Fibroblast of lung (primary cell): Measurements from ENCODE around the gene GDI1. TPM values are rescaled to one million over a fixed set of nuclear protein-coding genes. Genes with fewer than 3 reads are reported as not detected.
"Not testable (repeated sequence)": the region's sequence is repeated elsewhere in the genome, so short reads cannot be mapped to it uniquely, and the experiment has no call there.

Source experiments
- DNase-seq, 2 donors: peaks; one replicate each; pipeline versions ENCODE4 v3.0.0 to v3.0.0-alpha.2; 2010; ENCODE audit warnings: low read depth in 2 of 2
- H2AFZ ChIP-seq: 2 replicates; pipeline ENCODE4 v1.5.1; 2012; ENCODE audit warnings: low read length, control low read depth, inconsistent platforms
- H3K27ac ChIP-seq: 2 replicates; pipeline ENCODE4 v1.5.1; 2011; ENCODE audit warnings: low read length, control low read depth; ENCODE audit not compliant: insufficient read depth
- H3K27me3 ChIP-seq: 2 replicates; pipeline ENCODE4 v1.5.1; 2011; ENCODE audit warnings: mild to moderate bottlenecking, low read length; ENCODE audit not compliant: control insufficient read depth, insufficient read depth
- H3K36me3 ChIP-seq: 2 replicates; pipeline ENCODE4 v1.5.1; 2011; ENCODE audit warnings: low read length; ENCODE audit not compliant: control insufficient read depth, insufficient read depth
- H3K4me1 ChIP-seq: 2 replicates; pipeline ENCODE4 v1.5.1; 2011; ENCODE audit warnings: low read length; ENCODE audit not compliant: control insufficient read depth, insufficient read depth; ENCODE audit errors: extremely low read depth
- H3K4me2 ChIP-seq: 2 replicates; pipeline ENCODE4 v1.5.1; 2011; ENCODE audit warnings: low read length, control low read depth; ENCODE audit not compliant: insufficient read depth; ENCODE audit errors: extremely low read depth
- H3K4me3 ChIP-seq, 4 experiments: fragments of 200-600 bp in 1 of 4; sonication (generic) in 1 of 4; replicated peaks in 1 of 4; 2 replicates each; pipeline ENCODE4 v1.5.1; 2011 to 2016; ENCODE audit warnings: low read length in 4 of 4, low read depth in 3 of 4, mild to moderate bottlenecking in 3 of 4, control low read depth in 2 of 4, inconsistent platforms in 1 of 4, mixed read lengths in 1 of 4; ENCODE audit not compliant: insufficient read depth in 1 of 4; ENCODE audit errors: control extremely low read depth in 1 of 4
- H3K79me2 ChIP-seq: 2 replicates; pipeline ENCODE4 v1.5.1; 2012; ENCODE audit warnings: mild to moderate bottlenecking, low read length, inconsistent platforms; ENCODE audit not compliant: control insufficient read depth, insufficient read depth
- H3K9ac ChIP-seq: 2 replicates; pipeline ENCODE4 v1.5.1; 2011; ENCODE audit warnings: mild to moderate bottlenecking, low read length, control low read depth; ENCODE audit not compliant: insufficient read depth
- H3K9me3 ChIP-seq: 2 replicates; pipeline ENCODE4 v1.5.1; 2012; ENCODE audit warnings: low read depth, low read length; ENCODE audit not compliant: control insufficient read depth, insufficient read depth
- H4K20me1 ChIP-seq: 2 replicates; pipeline ENCODE4 v1.5.1; 2011; ENCODE audit warnings: low read length; ENCODE audit not compliant: control insufficient read depth, insufficient read depth; ENCODE audit errors: extremely low read depth
- EZH2 ChIP-seq: IDR thresholded peaks from 2 replicates; pipeline ENCODE4 v1.5.1; 2012; ENCODE audit warnings: low read length, control low read depth, mild to moderate bottlenecking; ENCODE audit errors: missing control alignments
- polyA minus RNA-seq: library from RNA; depleted of rRNA, polyadenylated mRNA; stranded (reverse); fragments of >200 nt; gene quantifications from 2 replicates; pipeline ENCODE4 v1.2.3, GENCODE V29; 2011; ENCODE audit warnings: low replicate concordance
- polyA plus RNA-seq, 2 donors: library from polyadenylated mRNA; depleted of rRNA in 1 of 2; stranded (reverse) in 1 of 2; unstranded in 1 of 2; fragments of >200 nt; gene quantifications; 2 replicates each; pipeline ENCODE4 v1.2.1, GENCODE V29; 2011 to 2012; ENCODE audit warnings: missing spikeins in 1 of 2
- total RNA-seq: library from RNA; depleted of rRNA; stranded (reverse); fragments of >200 nt; gene quantifications from 2 replicates; pipeline ENCODE4 v1.2.1, GENCODE V29; 2014
- TF ChIP-seq, protein P1 (sequence below), 2 donors: IDR thresholded peaks in 1 of 2; conservative IDR thresholded peaks in 1 of 2; 1 replicate in 1 of 2; 2 replicates in 1 of 2; pipeline ENCODE4 v1.5.1; 2011 to 2012; ENCODE audit warnings: low read length in 2 of 2, control low read depth in 1 of 2, inconsistent platforms in 1 of 2, low read depth in 1 of 2, mild to moderate bottlenecking in 1 of 2

Gene GDI1
- total RNA-seq: 53.2 and 86.5 TPM in 2 replicates
- 134 and 162 TPM in 2 replicates for polyA plus RNA-seq
- 114 and 125 TPM in 2 replicates for polyA plus RNA-seq (2012)
- polyA minus RNA-seq: 242 and 276 TPM in 2 replicates

DNA sequence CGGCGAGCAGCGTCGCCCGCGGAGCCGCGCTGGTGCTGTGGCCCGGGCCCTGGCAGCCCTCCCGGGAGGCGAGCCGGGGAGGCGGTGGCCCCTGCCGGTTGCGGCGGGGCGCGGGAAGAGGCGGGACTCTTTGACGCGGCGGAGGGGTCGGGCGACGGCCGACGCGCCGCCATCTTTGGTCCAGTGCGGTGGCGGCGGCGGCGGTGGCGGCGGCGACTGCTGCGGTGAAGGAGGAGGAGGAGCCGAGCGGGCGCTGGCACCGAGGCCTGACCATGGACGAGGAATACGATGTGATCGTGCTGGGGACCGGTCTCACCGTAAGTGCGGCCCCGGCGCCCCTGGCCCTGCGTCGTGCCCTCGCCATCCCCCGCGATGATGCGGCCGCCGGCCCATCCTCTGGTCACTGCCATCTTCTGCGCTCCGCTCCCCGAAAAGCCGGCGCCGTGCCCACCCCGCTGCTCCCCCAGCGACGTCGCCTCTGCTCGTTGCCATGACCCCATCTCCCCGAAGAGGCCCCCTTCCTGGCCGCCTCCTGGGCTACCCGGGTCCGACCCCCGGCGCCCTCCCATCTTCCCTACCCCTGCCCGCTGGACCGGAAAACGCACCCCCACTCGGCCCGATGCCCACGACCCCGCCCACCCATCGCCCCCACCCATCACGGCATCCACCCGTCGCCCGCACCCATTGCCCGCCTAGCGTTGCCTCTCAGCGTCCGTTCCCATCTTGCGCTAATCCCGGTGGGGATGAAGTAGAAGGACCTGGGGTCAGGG, at the start of gene GDI1:
Gene GDI1, plus strand, starts transcription at position 172 of the 770 bp plus-strand sequence. Its CDS starts 101 bp downstream, at position 273.
- H3K4me2 ChIP-seq: peak within 1 kb of the TSS; percentile 45
- DNase-seq: peak in 1 of 2 donors; percentile 55
- H2AFZ ChIP-seq: no peak within 1 kb of the TSS
- no peaks in the 10 kb centered on the region for H3K27me3 ChIP-seq
- no peaks in the 10 kb centered on the region for H3K4me1 ChIP-seq
- peaks cover 11% of the 10 kb centered on the region for H3K36me3 ChIP-seq
- H3K9ac ChIP-seq: peak within 1 kb of the TSS; percentile 73
- H3K9me3 ChIP-seq: no peaks in the 10 kb centered on the region
- no peak for TF ChIP-seq EZH2
- TF ChIP-seq, protein P1, sequence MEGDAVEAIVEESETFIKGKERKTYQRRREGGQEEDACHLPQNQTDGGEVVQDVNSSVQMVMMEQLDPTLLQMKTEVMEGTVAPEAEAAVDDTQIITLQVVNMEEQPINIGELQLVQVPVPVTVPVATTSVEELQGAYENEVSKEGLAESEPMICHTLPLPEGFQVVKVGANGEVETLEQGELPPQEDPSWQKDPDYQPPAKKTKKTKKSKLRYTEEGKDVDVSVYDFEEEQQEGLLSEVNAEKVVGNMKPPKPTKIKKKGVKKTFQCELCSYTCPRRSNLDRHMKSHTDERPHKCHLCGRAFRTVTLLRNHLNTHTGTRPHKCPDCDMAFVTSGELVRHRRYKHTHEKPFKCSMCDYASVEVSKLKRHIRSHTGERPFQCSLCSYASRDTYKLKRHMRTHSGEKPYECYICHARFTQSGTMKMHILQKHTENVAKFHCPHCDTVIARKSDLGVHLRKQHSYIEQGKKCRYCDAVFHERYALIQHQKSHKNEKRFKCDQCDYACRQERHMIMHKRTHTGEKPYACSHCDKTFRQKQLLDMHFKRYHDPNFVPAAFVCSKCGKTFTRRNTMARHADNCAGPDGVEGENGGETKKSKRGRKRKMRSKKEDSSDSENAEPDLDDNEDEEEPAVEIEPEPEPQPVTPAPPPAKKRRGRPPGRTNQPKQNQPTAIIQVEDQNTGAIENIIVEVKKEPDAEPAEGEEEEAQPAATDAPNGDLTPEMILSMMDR (conservative IDR thresholded peaks at IDR 0.05 in 1 of 2, IDR thresholded peaks at IDR 0.05 in 1 of 2; ENCODE audit: low read depth in 1 of 2, low read length in 2 of 2): no peak
- H3K79me2 ChIP-seq: peaks cover 41% of the 10 kb centered on the region
- no peaks in the 10 kb centered on the region for H4K20me1 ChIP-seq
- H3K4me3 ChIP-seq: peak within 1 kb of the TSS; percentile 55 to 80 (median 68)
- peak within 1 kb of the TSS; percentile 65 for H3K27ac ChIP-seq

DNA sequence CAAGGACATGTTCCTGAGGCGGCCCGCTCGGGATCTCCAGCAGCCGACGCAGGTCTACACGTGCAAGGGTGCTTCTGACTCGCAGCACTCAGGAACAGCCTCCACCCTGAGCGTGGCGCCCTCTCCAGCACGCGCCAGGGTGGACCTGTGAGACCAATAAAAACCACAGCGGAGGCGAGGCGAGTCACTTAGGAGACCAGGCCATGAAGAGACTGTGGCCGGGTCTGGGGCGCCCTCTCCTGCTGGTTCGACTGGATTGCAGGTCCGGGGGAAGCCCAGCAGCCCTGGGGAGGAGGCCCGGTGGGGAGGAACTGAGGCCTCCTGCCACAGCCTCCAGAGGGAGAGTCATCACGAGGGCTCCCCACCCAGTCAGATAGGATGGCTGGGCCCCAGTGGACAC, 48.9 kb upstream of the GDI1 start:
- DNase-seq, H3K27me3 ChIP-seq, H2AFZ ChIP-seq, H3K9ac ChIP-seq, H3K36me3 ChIP-seq, H3K27ac ChIP-seq, H3K4me3 ChIP-seq, H3K79me2 ChIP-seq, H3K9me3 ChIP-seq, H3K4me2 ChIP-seq, H3K4me1 ChIP-seq, H4K20me1 ChIP-seq: not testable (repeated sequence)

DNA sequence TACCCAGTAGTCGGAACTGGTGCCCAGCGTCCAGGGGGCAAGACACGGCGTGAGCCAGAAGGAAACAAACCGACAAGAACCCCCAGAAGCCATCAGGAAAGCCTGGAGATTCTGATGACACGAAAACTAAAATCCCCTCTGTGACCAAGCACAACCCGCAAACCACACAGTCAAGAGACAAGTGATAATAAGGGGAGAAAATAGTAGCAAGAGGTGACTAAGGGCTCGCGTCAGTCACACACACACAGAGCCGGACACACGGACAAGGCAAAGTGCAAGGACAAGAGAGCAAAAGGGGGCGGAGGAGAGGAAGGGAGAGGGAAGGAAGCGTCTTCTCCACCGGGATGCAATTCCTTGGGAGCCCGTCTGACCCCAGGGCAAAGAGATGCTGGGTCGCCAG, 48.3 kb upstream of the GDI1 start:
- H3K36me3 ChIP-seq, H3K27me3 ChIP-seq, H3K4me3 ChIP-seq, H2AFZ ChIP-seq, DNase-seq, H3K4me1 ChIP-seq, H3K4me2 ChIP-seq, H3K9ac ChIP-seq, H3K79me2 ChIP-seq, H3K9me3 ChIP-seq, H3K27ac ChIP-seq, H4K20me1 ChIP-seq: not testable (repeated sequence)

DNA sequence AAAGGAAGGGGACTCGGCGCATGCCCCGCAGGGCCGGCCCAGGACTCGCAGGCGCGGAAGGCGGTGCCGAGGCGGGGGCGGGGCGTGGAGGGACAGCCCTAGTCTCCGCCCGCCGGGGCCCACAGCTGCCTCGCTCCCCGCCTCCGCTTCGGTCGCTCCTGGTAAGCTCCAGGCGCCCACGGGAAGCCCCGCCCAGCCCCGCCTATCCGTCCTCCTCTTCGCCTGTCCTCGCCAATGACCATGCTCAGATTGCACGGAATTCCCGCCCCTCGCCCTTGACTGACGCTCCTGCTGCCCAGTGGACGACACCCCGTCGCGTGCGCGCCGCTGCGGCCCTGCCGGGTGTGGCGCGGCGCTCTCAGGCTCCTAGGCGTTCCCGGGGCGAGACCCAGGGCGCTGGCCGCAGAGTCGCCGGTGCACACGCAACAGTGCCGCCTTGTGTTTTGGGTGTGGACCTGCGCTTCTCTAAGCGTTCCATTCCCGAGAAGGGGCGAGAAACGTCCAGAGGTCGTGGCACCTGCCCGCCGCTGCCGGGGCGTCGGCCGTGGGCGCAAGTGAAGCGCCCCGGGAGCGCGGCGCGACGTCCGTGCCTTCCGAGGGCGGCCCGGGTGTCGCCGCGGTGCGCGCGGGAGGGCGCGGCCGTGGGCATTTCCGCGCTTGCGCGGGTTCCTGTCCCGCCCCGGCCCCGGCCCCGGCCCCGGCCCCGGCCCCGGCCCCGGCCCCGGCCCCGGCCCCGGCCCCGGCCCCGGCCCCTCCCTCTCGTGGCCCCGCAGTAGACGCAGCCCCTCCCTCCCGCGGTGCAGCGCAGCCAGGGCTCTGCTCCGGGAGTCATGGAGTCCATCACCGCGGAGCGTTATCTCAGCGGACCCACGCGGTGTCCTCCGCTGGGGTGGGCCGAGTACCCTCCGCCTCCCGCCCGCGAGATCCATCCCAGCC, 46.9 kb upstream of the GDI1 start:
- not testable (repeated sequence) for H3K9me3 ChIP-seq, H3K79me2 ChIP-seq, H3K4me1 ChIP-seq, DNase-seq, H3K4me2 ChIP-seq, H3K27me3 ChIP-seq, H3K36me3 ChIP-seq, H3K27ac ChIP-seq, H3K9ac ChIP-seq, H3K4me3 ChIP-seq, H4K20me1 ChIP-seq, H2AFZ ChIP-seq

DNA sequence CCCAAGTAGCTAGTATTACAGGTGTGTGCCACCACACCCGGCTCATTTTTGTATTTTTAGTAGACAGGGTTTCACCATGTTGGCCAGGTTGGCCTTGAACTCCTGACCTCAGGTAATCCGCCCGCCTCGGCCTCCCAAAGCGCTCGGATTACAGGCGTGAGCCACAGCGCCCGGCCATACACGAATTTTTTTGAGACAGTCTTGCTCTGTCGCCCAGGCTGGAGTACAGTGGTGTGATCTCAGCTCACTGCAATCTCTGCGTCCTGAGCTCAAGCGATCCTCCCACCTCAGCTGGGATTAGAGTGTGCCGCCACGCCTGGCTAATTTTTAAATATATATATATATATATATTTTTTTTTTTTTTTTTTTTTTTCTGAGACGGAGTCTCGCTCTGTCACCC, 40.6 kb upstream of the GDI1 start:
- H3K4me3 ChIP-seq, H3K27ac ChIP-seq, H3K9me3 ChIP-seq, H3K27me3 ChIP-seq, H3K9ac ChIP-seq, H3K4me2 ChIP-seq, H4K20me1 ChIP-seq, DNase-seq, H3K4me1 ChIP-seq, H3K36me3 ChIP-seq, H2AFZ ChIP-seq: not testable (repeated sequence)
- peaks cover 20% of the 10 kb centered on the region for H3K79me2 ChIP-seq
